ENCODE data around the gene ANKRD65.
"Not testable (repeated sequence)": the region's sequence is repeated elsewhere in the genome, so short reads cannot be mapped to it uniquely, and the experiment has no call there.

The ANKRD65 gene

DNA sequence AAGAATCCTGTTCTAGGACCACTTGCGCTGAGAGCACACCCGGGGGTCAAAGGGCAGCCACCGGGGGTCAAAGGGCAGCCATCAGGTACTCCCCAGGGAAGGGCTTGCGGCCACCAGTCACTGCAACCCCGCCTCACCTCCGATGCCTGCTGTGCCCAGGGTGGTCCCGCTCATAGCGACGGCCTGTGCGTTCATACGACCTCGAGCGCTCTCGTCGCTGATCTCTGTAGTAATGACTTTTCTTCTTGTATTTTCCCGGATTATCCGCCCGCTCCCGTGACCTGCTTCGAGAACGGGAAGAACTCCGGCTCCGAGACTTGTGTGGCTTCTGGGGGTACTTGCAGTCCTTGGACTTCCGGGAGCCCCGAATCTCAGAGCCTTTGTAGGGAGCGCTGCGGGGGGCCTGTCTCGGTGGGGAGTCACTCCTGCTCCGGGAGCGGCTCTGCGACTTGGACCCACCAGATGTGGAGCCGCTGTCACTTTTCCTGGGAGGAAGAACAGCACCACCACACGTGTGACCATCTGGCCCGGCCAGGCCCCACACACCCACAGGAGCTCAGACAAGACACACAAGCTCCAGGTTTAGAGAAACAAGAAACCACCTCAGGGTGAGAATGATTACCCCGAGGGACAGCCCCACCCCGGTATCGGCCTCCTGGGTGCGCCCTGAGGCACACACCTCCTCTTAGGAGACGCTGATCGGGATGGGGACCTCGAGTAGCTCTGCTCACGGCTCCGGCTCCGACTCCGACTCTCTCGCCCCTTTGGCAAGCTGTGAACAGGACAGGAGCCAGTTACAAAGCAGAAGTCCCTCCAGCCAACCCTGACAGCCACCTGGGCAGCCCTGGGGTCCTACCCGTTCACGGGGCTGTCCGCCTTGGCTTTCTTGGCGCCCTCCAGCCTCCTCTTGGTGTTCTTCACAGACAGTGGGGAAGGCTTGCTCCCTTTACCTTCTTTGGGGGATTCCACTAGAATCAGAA, 33.7 kb downstream of the ANKRD65 start:
- Histone ChIP-seq H3K9me3 (ENCODE audit: control insufficient read depth, insufficient read depth, low read length) (no peaks in the 10 kb centered on the region), H3K27me3 (ENCODE audit: control insufficient read depth, insufficient read depth, low read length) (no peaks in the 10 kb centered on the region), H3K27ac (ENCODE audit: low read depth, low read length) (no peak overlapping the region), H3K36me3 (ENCODE audit: control insufficient read depth, insufficient read depth, low read length) (peaks cover 71% of the 10 kb centered on the region), H3K4me1 (ENCODE audit: control insufficient read depth, insufficient read depth, low read length) (no peaks in the 10 kb centered on the region), H3K9ac (ENCODE audit: low read depth, low read length) (no peak overlapping the region), H3K4me3 (ENCODE audit: low read depth, low read length) (no peak overlapping the region)

DNA sequence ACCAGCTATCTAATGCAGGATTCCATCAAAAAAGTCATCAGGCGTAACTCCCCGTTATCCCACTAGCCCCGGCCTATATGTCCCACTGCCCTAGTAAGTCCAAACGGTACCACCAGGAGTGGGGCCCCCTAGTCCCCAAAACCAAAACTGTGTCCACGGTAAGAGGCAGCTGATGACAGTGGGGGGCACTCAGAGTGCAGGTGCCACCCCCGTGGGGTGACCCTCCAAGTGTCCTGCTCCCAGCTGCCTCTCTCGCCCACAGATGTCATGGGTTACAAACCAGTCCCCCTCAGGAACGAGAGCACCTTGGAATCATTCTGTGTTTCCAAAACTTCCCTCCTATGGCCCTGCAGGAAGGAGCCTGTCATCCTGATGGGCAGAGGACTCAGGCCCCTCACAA, 35.1 kb downstream of the ANKRD65 start:
- Histone ChIP-seq H3K9me3 (ENCODE audit: control insufficient read depth, insufficient read depth, low read length) (no peaks in the 10 kb centered on the region), H3K27ac (ENCODE audit: low read depth, low read length) (no peak overlapping the region), H3K4me3 (ENCODE audit: low read depth, low read length) (no peak overlapping the region), H3K4me1 (ENCODE audit: control insufficient read depth, insufficient read depth, low read length) (no peaks in the 10 kb centered on the region), H3K27me3 (ENCODE audit: control insufficient read depth, insufficient read depth, low read length) (no peaks in the 10 kb centered on the region), H3K36me3 (ENCODE audit: control insufficient read depth, insufficient read depth, low read length) (peaks cover 56% of the 10 kb centered on the region), H3K9ac (ENCODE audit: low read depth, low read length) (no peak overlapping the region)

DNA sequence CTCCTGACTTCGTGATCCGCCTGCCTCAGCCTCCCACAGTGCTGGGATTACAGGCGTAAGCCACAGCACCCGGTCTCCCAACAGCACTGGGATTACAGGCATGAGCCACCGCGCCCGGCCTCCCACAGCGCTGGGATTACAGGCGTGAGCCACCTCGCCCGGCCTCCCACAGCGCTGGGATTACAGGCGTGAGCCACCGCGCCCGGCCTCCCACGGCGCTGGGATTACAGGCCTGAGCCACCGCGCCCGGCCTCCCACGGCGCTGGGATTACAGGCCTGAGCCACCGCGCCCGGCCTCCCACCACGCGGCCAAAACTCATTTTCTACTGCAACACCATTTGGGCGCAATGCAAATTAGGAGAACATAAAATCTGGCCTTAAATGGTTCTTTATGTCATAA, 35.7 kb downstream of the ANKRD65 start:
- not testable (repeated sequence) for H3K9me3 ChIP-seq (ENCODE audit: control insufficient read depth, insufficient read depth, low read length); H3K9ac ChIP-seq (ENCODE audit: low read depth, low read length); H3K27me3 ChIP-seq (ENCODE audit: control insufficient read depth, insufficient read depth, low read length); H3K27ac ChIP-seq (ENCODE audit: low read depth, low read length); H3K4me1 ChIP-seq (ENCODE audit: control insufficient read depth, insufficient read depth, low read length); H3K4me3 ChIP-seq (ENCODE audit: low read depth, low read length)
- H3K36me3 ChIP-seq (ENCODE audit: control insufficient read depth, insufficient read depth, low read length): peaks cover 50% of the 10 kb centered on the region

DNA sequence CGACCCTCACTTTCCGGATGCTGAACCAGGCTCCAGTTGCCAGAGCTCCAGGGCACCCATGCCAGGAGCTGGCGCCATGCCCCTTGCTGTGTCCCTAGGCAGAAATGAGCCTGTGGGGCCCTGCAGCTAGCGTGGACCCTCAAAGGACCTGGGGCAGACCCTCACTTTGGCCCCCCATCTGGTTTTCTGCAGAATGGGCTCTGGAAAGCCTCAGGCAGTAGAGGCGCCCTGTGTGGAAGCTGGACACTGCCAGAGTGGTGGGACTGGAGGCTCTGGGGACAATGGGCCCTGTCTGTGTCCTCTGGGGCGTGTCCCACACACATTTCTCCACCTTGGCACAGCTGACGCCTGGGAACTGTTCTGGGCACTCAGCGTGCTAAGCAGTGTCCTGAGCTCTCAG, 39.8 kb downstream of the ANKRD65 start:
- H3K4me1 ChIP-seq (ENCODE audit: control insufficient read depth, insufficient read depth, low read length): no peaks in the 10 kb centered on the region
- no peak overlapping the region for H3K4me3 ChIP-seq (ENCODE audit: low read depth, low read length)
- H3K9me3 ChIP-seq (ENCODE audit: control insufficient read depth, insufficient read depth, low read length): no peaks in the 10 kb centered on the region
- H3K27ac ChIP-seq (ENCODE audit: low read depth, low read length): no peak overlapping the region
- peaks cover 11% of the 10 kb centered on the region for H3K36me3 ChIP-seq (ENCODE audit: control insufficient read depth, insufficient read depth, low read length)
- H3K9ac ChIP-seq (ENCODE audit: low read depth, low read length): no peak overlapping the region
- no peaks in the 10 kb centered on the region for H3K27me3 ChIP-seq (ENCODE audit: control insufficient read depth, insufficient read depth, low read length)

DNA sequence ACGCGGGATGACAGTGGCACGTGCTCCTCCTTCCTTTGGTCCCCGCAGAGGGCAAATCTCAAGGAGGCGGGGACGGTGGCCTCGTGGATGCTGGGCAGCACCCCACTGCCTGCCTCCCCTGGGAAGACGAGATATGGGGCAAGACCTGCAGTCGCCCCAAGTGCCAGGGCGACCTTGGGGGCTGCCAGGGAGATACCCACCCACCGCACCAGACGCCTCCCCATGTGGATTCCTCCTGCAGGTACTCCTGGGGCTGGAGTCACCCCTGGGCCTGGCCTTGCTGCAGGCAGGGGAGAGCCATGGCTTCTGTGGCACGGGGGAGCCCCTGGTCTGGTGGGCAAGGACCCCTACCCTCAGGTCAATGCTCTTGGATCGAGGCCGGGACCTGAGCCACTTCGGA, 40.2 kb downstream of the ANKRD65 start:
- H3K36me3 ChIP-seq (ENCODE audit: control insufficient read depth, insufficient read depth, low read length): peaks cover 7% of the 10 kb centered on the region
- no peak overlapping the region for H3K9ac ChIP-seq (ENCODE audit: low read depth, low read length)

DNA sequence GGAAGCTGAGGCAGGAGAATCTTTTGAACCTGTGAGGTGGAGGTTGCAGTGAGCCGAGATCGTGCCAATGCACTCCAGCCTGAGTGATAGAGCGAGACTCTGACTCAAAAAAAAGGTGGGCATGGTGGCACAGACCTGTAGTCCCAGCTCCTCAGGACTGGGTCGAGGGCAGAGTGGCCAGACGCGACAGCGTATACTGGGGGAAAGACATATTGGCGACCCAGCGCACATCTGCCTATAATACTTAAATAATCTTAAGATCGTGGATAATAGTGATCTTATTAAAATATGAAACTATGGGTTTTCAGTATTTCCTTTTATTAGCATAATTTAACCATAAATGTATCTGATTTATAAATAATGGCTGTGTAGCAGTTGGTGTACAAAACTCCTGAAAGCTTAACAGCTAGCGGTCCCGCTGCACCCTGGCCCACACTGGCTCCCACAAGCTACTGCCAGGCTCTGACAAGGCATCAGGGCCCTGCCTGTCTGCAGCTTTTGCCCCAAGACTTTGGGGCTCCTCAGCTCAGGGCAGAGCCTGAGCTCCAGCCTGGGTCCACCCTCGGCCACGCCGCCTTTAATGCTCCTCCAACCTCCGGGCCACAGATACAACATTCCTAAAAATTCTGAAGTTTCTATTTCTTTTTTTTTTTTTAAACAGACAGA, 43.4 kb downstream of the ANKRD65 start:
- Histone ChIP-seq H3K4me1 (ENCODE audit: control insufficient read depth, insufficient read depth, low read length) (0 out of 2 replicates have a peak, but pooled peaks cover 6% of the 10 kb centered on the region), H3K27ac (ENCODE audit: low read depth, low read length) (no peak overlapping the region), H3K36me3 (ENCODE audit: control insufficient read depth, insufficient read depth, low read length) (peaks cover 10% of the 10 kb centered on the region), H3K9ac (ENCODE audit: low read depth, low read length) (no peak overlapping the region), H3K27me3 (ENCODE audit: control insufficient read depth, insufficient read depth, low read length) (no peaks in the 10 kb centered on the region), H3K9me3 (ENCODE audit: control insufficient read depth, insufficient read depth, low read length) (no peaks in the 10 kb centered on the region), H3K4me3 (ENCODE audit: low read depth, low read length) (no peak overlapping the region)

More for the DNA sequence above, 40.2 kb downstream of the ANKRD65 start:
- H3K9me3 ChIP-seq (ENCODE audit: control insufficient read depth, insufficient read depth, low read length): no peaks in the 10 kb centered on the region
- no peak overlapping the region for H3K27ac ChIP-seq (ENCODE audit: low read depth, low read length)
- H3K4me3 ChIP-seq (ENCODE audit: low read depth, low read length): no peak overlapping the region
- no peaks in the 10 kb centered on the region for H3K4me1 ChIP-seq (ENCODE audit: control insufficient read depth, insufficient read depth, low read length)
- H3K27me3 ChIP-seq (ENCODE audit: control insufficient read depth, insufficient read depth, low read length): no peaks in the 10 kb centered on the region

DNA sequence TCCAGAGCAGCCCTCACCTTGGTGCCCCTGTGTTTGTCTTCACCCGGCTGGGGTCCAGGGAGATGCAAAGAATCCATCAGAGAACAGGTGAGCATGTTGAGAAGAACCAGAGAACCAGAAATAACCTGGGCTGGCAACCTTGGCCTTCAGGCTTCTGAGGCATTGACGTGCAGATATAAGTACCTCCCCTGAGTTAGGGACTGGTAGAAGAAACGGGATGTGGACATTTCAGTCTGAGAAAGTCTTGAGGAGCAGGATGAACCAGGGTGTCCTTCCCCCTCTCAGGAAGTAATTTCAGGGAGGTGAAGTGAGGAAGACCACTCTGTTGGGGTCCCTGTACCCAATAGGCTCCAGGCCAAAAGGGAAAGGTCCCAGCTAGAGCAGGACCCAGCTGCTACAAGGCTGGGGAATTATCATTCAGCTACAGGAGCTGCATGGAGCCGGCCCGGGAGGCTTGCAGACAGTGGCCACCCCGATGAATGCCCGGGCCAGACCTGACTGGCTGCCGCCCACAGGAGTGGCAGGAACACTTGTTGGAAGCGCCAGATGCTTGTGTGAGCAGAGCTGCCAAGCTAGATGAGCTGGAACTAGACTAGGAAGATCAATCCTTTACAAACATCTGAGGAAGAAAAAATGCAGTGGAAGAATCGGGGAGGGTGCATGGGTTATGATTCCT, 44.4 kb downstream of the ANKRD65 start:
- H3K4me3 ChIP-seq (ENCODE audit: low read depth, low read length): no peak overlapping the region
- H3K4me1 ChIP-seq (ENCODE audit: control insufficient read depth, insufficient read depth, low read length): 0 out of 2 replicates have a peak, but pooled peaks cover 6% of the 10 kb centered on the region
- no peaks in the 10 kb centered on the region for H3K9me3 ChIP-seq (ENCODE audit: control insufficient read depth, insufficient read depth, low read length)
- H3K36me3 ChIP-seq (ENCODE audit: control insufficient read depth, insufficient read depth, low read length): peaks cover 10% of the 10 kb centered on the region
- H3K27ac ChIP-seq (ENCODE audit: low read depth, low read length): peak overlapping the region; percentile 85
- no peak overlapping the region for H3K9ac ChIP-seq (ENCODE audit: low read depth, low read length)
- H3K27me3 ChIP-seq (ENCODE audit: control insufficient read depth, insufficient read depth, low read length): no peaks in the 10 kb centered on the region

DNA sequence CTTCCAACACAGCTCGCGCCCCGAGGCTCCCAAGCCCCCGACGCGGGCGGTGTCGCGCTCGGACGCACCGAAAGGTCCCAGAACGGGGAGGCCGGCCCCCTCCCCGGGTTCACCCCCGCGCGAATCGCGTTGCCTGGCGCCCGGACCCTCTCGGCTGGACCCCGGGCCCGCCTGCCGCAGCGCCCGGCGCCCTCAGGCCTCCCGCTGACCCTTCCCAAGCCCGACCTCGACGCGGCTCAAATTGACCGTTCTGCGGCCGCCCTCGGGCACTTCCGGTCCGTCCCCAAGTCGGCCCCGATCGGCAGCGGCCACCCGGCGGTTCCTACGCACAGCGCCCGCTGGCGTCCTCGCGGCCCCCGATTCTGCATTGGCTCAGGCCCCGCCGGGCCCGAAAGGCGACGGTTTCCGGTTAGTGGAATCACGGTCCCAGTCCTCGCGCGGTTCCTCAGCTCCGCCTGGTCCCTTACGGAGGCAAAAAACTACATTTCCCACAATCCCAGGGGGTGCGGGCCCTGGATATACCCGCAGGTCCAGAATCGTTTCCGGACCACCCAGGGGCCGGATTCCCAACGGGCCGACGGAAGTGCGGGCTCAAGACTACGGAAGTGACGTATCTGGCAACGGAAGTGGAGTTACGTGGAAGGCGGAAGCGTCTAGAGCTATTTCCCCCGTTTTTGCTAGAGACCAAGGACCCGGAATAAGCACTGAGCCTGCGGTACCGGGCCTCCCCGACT, 46.0 kb downstream of the ANKRD65 start, which contains the start of gene AURKAIP1:
AURKAIP1 (minus strand) TSS at position 279 of the 734 bp plus-strand sequence. CDS start 451 bp downstream, outside the sequence.
- peak within 1 kb of the TSS; percentile 84 for H3K4me3 ChIP-seq (ENCODE audit: low read depth, low read length)
- no peaks in the 10 kb centered on the region for H3K27me3 ChIP-seq (ENCODE audit: control insufficient read depth, insufficient read depth, low read length)
- peak within 1 kb of the TSS; percentile 74 for H3K9ac ChIP-seq (ENCODE audit: low read depth, low read length)
- peaks cover 10% of the 10 kb centered on the region for H3K36me3 ChIP-seq (ENCODE audit: control insufficient read depth, insufficient read depth, low read length)
- 0 out of 2 replicates have a peak, but pooled peaks cover 6% of the 10 kb centered on the region for H3K4me1 ChIP-seq (ENCODE audit: control insufficient read depth, insufficient read depth, low read length)
- H3K9me3 ChIP-seq (ENCODE audit: control insufficient read depth, insufficient read depth, low read length): no peaks in the 10 kb centered on the region
- H3K27ac ChIP-seq (ENCODE audit: low read depth, low read length): peak within 1 kb of the TSS; percentile 85

DNA sequence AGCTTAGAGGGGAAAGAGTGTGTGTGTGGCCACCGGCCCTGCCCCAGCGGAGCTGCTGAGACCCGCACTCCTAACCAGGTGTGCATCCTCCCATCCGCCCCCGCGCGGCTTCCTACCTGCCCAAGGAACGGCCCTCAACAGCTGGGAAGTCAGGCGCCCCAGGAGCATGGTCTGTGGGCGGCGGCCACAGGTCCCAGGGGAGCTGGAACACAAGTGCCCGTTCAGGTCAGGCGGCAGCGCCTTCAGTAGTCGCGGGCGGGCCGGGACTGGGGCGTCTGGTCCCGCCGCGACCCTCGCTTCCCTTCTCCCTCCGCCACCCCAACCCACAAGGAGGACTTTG, 46.5 kb downstream of the ANKRD65 start:
- Histone ChIP-seq H3K27me3 (ENCODE audit: control insufficient read depth, insufficient read depth, low read length) (no peaks in the 10 kb centered on the region), H3K4me3 (ENCODE audit: low read depth, low read length) (peak overlapping the region; percentile 84), H3K9me3 (ENCODE audit: control insufficient read depth, insufficient read depth, low read length) (no peaks in the 10 kb centered on the region), H3K9ac (ENCODE audit: low read depth, low read length) (peak overlapping the region; percentile 74), H3K4me1 (ENCODE audit: control insufficient read depth, insufficient read depth, low read length) (0 out of 2 replicates have a peak, but pooled peaks cover 6% of the 10 kb centered on the region), H3K36me3 (ENCODE audit: control insufficient read depth, insufficient read depth, low read length) (peaks cover 10% of the 10 kb centered on the region), H3K27ac (ENCODE audit: low read depth, low read length) (peak overlapping the region; percentile 85)

DNA sequence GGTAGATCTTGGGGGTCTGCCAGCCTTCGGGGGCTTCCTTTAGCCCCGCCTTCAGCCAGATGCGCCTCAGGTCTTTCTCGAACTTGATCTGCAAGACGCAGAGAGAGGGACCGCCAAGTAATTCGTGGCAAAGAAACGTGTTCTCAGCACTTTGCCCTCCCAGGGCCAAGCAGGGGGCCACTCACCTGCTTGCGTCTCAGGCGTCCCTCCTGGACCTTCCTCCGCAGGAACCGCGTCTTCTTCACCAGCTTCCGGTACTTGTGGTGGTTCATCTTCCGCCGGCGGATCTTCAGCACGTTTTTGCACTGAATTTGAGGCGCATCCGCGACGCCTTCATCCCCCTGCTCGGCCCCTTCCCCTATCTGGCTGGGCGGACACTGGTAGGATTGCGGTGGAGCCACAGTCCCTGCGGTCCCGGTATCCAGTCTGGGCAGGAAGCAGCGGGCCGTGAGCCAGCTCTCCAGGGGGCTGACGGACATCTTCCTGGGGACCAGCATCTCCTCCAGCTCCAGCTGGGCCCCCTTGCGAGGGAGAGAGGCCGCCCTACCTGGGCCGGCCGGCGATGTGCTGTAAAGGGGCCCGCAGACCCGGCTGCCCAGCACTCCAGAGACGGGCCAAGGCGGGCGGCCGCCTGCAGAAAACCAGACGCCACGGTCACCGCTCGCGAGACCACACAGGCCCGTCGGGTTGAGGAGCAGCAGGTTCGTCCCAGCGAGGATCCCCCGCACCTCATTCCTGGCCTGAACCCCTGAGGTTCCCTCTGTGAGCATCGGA, 47.1 kb downstream of the ANKRD65 start:
- Histone ChIP-seq H3K4me1 (ENCODE audit: control insufficient read depth, insufficient read depth, low read length) (0 out of 2 replicates have a peak, but pooled peaks cover 6% of the 10 kb centered on the region), H3K27me3 (ENCODE audit: control insufficient read depth, insufficient read depth, low read length) (no peaks in the 10 kb centered on the region), H3K9ac (ENCODE audit: low read depth, low read length) (peak overlapping the region; percentile 74; the same call in 1 of the 2 replicates), H3K9me3 (ENCODE audit: control insufficient read depth, insufficient read depth, low read length) (no peaks in the 10 kb centered on the region), H3K36me3 (ENCODE audit: control insufficient read depth, insufficient read depth, low read length) (peaks cover 10% of the 10 kb centered on the region), H3K4me3 (ENCODE audit: low read depth, low read length) (peak overlapping the region; percentile 84), H3K27ac (ENCODE audit: low read depth, low read length) (no peak overlapping the region)
